NB4 (cell line): Measurements from ENCODE around the gene RNF126.

Source experiments
- CTCF ChIP-seq: IDR thresholded peaks from one replicate; pipeline ENCODE4 v1.5.1; 2012; ENCODE audit warnings: low read depth, low read length
- MAX ChIP-seq: IDR thresholded peaks from 2 replicates; pipeline ENCODE4 v1.6.1; 2011; ENCODE audit warnings: low read depth, low read length
- MYC ChIP-seq: IDR thresholded peaks from 2 replicates; pipeline ENCODE4 v1.6.1; 2011; ENCODE audit warnings: low read depth, low read length
- POLR2A ChIP-seq: IDR thresholded peaks from 2 replicates; pipeline ENCODE4 v1.6.1; 2011; ENCODE audit warnings: mild to moderate bottlenecking; ENCODE audit not compliant: insufficient read length; ENCODE audit errors: extremely low read depth

- TF ChIP-seq CTCF = no peak
- no peak for TF ChIP-seq POLR2A
- TF ChIP-seq MYC = no peak
- TF ChIP-seq MAX = no peak
These were observed 41.2 kb downstream of the RNF126 start for GRCh38 chr19:621819-622218.
